Measurements from ENCODE around the gene DEPDC4.

DNA sequence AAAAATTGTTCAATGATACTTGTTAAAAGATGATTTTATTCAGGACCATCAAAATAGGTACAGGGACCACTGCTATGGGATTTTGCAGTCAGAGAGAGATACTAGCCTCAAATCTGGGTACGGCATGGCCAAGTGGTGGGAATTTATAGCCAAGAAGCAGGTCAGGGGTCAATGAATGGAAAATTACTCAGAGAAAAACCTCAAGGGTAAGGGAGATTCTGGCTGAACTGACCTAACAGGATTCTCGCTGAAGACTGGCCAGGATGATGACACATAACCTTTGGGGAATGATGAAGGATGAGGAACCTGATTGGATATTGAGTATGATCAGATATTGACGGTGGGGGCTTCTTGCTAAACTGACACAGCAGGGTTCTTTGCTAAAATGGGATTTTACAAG is 32.7 kb downstream of the DEPDC4 start:
- TF ChIP-seq, protein P1, sequence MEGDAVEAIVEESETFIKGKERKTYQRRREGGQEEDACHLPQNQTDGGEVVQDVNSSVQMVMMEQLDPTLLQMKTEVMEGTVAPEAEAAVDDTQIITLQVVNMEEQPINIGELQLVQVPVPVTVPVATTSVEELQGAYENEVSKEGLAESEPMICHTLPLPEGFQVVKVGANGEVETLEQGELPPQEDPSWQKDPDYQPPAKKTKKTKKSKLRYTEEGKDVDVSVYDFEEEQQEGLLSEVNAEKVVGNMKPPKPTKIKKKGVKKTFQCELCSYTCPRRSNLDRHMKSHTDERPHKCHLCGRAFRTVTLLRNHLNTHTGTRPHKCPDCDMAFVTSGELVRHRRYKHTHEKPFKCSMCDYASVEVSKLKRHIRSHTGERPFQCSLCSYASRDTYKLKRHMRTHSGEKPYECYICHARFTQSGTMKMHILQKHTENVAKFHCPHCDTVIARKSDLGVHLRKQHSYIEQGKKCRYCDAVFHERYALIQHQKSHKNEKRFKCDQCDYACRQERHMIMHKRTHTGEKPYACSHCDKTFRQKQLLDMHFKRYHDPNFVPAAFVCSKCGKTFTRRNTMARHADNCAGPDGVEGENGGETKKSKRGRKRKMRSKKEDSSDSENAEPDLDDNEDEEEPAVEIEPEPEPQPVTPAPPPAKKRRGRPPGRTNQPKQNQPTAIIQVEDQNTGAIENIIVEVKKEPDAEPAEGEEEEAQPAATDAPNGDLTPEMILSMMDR (IDR thresholded peaks at IDR 0.05) = no peak
- TF ChIP-seq POLR2A (IDR thresholded peaks at IDR 0.05) = no peak
